PC-9 (cell line): ENCODE measurements around the gene CLDN22. TPM values are rescaled to one million over a fixed set of nuclear protein-coding genes. Genes with fewer than 3 reads are reported as not detected.

Experiments
- BruUV-seq: library from RNA; stranded (reverse); fragments of 400-500 nt; replicated peaks from 2 replicates; lab custom pipeline; 2021; lab: Mats Ljungman, UMichigan
- CTCF ChIA-PET: fragments of 300-600 bp; sonication (Branson Sonifier 250); formaldehyde crosslinking; loops from one replicate; lab custom pipeline; 2022; ENCODE audit warnings: antibody characterized with exemption; lab: Charles Lee
- POLR2A ChIA-PET: fragments of 300-600 bp; sonication (Branson Sonifier 250); formaldehyde crosslinking; loops from one replicate; lab custom pipeline; 2022; ENCODE audit warnings: antibody characterized with exemption; ENCODE audit not compliant: unreplicated experiment; lab: Charles Lee
- DNase-seq, 2 experiments: peaks; one replicate each; pipeline versions ENCODE4 v3.0.0 to v3.0.0-alpha.2; 2015 to 2022; ENCODE audit warnings: mixed read lengths in 1 of 2
- H2AFZ ChIP-seq: fragments of 200-600 bp; sonication (generic); 2 replicates; pipeline ENCODE4 v1.8.1; 2017; ENCODE audit warnings: antibody characterized with exemption
- H3F3A ChIP-seq: fragments of 200-600 bp; sonication (generic); 2 replicates; pipeline ENCODE4 v1.8.1; 2017; ENCODE audit warnings: antibody characterized with exemption, mild to moderate bottlenecking, low read depth; ENCODE audit not compliant: insufficient read depth
- H3K27ac ChIP-seq: fragments of 200-600 bp; sonication (generic); 2 replicates; pipeline ENCODE4 v1.6.1; 2016; ENCODE audit warnings: mixed run types
- H3K27me3 ChIP-seq: fragments of 200-600 bp; sonication (generic); 2 replicates; pipeline ENCODE4 v1.6.1; 2016; ENCODE audit warnings: low read depth, mixed run types; ENCODE audit not compliant: insufficient read depth
- H3K36me3 ChIP-seq: fragments of 200-600 bp; sonication (generic); 2 replicates; pipeline ENCODE4 v1.6.1; 2016; ENCODE audit warnings: low read depth, mixed run types
- H3K4me1 ChIP-seq: fragments of 200-600 bp; sonication (generic); replicated peaks from 2 replicates; pipeline ENCODE4 v1.6.1; 2016; ENCODE audit warnings: mixed run types; ENCODE audit not compliant: insufficient read depth
- H3K4me2 ChIP-seq: fragments of 200-600 bp; sonication (generic); 2 replicates; pipeline ENCODE4 v1.6.1; 2017; ENCODE audit warnings: mixed run types
- H3K4me3 ChIP-seq: fragments of 200-600 bp; sonication (generic); 2 replicates; pipeline ENCODE4 v1.6.1; 2016; ENCODE audit warnings: mixed run types
- H3K79me2 ChIP-seq: fragments of 200-600 bp; sonication (generic); 2 replicates; pipeline ENCODE4 v1.6.1; 2017; ENCODE audit warnings: low read depth, mixed run types
- H3K9me2 ChIP-seq: fragments of 200-600 bp; sonication (generic); 2 replicates; pipeline ENCODE4 v1.8.1; 2017; ENCODE audit warnings: mild to moderate bottlenecking; ENCODE audit not compliant: insufficient read depth
- H3K9me3 ChIP-seq: fragments of 200-600 bp; sonication (generic); 2 replicates; pipeline ENCODE4 v1.8.1; 2016; ENCODE audit warnings: low read depth; ENCODE audit not compliant: insufficient read depth
- H4K20me1 ChIP-seq: fragments of 200-600 bp; sonication (generic); 2 replicates; pipeline ENCODE4 v1.8.1; 2017; ENCODE audit not compliant: insufficient read depth
- EZH2 ChIP-seq: fragments of 200-600 bp; sonication (generic); IDR thresholded peaks from 2 replicates; pipeline ENCODE4 v1.8.0; 2017; ENCODE audit warnings: antibody characterized with exemption, low read depth
- intact Hi-C: fragments of 100-400 bp; cut with micrococcal nuclease; formaldehyde crosslinking; loops from one replicate; pipeline ENCODE4 v1.10.0; 2022; ENCODE audit not compliant: unreplicated experiment
- total RNA-seq: library from RNA; stranded (reverse); gene quantifications from 2 replicates; pipeline ENCODE4 v1.2.3, GENCODE V29; 2021
- TF ChIP-seq, protein P1 (sequence below): fragments of 200-600 bp; sonication (generic); conservative IDR thresholded peaks from 2 replicates; pipeline ENCODE4 v1.6.1; 2017; ENCODE audit warnings: mixed run types, antibody characterized with exemption, mild to moderate bottlenecking, moderate library complexity

The CLDN22 gene
- total RNA-seq, 1 experiment from 2014 or later: not detected

DNA sequence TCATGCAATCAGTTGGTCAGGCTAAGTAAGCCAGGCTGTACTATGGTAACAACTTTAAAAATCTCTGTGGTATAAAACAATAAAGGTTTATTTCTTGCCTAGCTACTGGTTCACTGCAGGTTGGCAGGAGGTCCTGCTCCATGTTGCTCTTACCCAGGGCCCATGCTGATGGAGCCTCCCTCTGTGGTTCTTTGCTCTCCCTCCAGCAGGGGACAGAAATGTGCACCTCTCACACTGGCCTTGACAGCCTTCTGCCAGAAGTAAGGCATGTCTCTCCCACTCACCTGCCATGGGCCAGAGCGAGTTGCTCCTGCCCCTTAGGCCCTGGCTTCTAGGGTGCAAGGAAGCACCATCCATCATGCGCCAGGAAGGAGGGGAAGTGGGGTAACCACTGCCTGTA is 31.1 kb downstream of the CLDN22 start:
- H3K9me3 ChIP-seq: no peaks in the 10 kb centered on the region
- no peak overlapping the region for H3K4me3 ChIP-seq
- no peaks in the 10 kb centered on the region for H4K20me1 ChIP-seq
- H3K27ac ChIP-seq: no peak overlapping the region
- ChIA-PET CTCF (no interaction called here), POLR2A (no interaction called here)
- no peaks in the 10 kb centered on the region for H3K4me1 ChIP-seq
- TF ChIP-seq, protein P1, sequence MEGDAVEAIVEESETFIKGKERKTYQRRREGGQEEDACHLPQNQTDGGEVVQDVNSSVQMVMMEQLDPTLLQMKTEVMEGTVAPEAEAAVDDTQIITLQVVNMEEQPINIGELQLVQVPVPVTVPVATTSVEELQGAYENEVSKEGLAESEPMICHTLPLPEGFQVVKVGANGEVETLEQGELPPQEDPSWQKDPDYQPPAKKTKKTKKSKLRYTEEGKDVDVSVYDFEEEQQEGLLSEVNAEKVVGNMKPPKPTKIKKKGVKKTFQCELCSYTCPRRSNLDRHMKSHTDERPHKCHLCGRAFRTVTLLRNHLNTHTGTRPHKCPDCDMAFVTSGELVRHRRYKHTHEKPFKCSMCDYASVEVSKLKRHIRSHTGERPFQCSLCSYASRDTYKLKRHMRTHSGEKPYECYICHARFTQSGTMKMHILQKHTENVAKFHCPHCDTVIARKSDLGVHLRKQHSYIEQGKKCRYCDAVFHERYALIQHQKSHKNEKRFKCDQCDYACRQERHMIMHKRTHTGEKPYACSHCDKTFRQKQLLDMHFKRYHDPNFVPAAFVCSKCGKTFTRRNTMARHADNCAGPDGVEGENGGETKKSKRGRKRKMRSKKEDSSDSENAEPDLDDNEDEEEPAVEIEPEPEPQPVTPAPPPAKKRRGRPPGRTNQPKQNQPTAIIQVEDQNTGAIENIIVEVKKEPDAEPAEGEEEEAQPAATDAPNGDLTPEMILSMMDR: no peak
- TF ChIP-seq EZH2: no peak
- intact Hi-C loops: no loop called here
- H3K9me2 ChIP-seq: no peaks in the 10 kb centered on the region
- no peak for DNase-seq
- H3K79me2 ChIP-seq: no peaks in the 10 kb centered on the region
- BruUV-seq: no TSS peak
- H3K36me3 ChIP-seq: no peaks in the 10 kb centered on the region
- H3K4me2 ChIP-seq: no peak overlapping the region
- no peak overlapping the region for H2AFZ ChIP-seq
- H3K27me3 ChIP-seq: no peaks in the 10 kb centered on the region
- no peaks in the 10 kb centered on the region for H3F3A ChIP-seq

DNA sequence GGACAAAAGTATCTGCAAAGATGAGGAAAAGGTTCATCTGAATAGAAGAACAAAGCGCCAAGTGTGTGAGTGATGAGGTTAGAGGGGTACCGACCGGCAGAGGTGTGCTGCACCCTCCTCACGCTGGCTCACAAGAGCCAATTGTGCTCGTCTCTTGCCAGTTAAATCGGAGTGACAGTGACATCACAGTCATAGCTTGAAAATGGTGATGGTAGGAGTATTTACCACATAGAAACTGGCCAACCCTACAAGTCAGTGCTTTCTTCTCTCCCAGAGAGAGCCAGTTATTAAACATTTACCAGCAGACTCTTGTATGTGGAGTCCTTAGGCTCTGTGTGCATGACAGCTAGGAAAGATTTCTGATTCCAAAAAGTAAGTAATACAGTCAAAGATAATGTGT is 32.4 kb downstream of the CLDN22 start:
- Histone ChIP-seq H4K20me1 (no peaks in the 10 kb centered on the region), H3K4me1 (no peaks in the 10 kb centered on the region), H3K9me2 (no peaks in the 10 kb centered on the region), H3K27me3 (no peaks in the 10 kb centered on the region), H3K36me3 (no peaks in the 10 kb centered on the region), H2AFZ (no peak overlapping the region), H3K27ac (no peak overlapping the region), H3K9me3 (no peaks in the 10 kb centered on the region), H3F3A (no peaks in the 10 kb centered on the region), H3K4me3 (no peak overlapping the region), H3K79me2 (no peaks in the 10 kb centered on the region), H3K4me2 (no peak overlapping the region)
- intact Hi-C loops: no loop called here
- CTCF ChIA-PET: no interaction called here
- BruUV-seq: no TSS peak
- POLR2A ChIA-PET: no interaction called here
- TF ChIP-seq EZH2: no peak
- TF ChIP-seq, protein P1: no peak
- DNase-seq: no peak

- H3K4me2 ChIP-seq: no peak overlapping the region
Observed at GRCh38 chr4:183287309-183287659, 32.8 kb downstream of the CLDN22 start.

More at GRCh38 chr4:183287309-183287659, 32.8 kb downstream of the CLDN22 start:
- Histone ChIP-seq H3K27ac (no peak overlapping the region), H3K9me3 (no peaks in the 10 kb centered on the region), H4K20me1 (no peaks in the 10 kb centered on the region), H3F3A (no peaks in the 10 kb centered on the region), H3K27me3 (no peaks in the 10 kb centered on the region), H3K36me3 (no peaks in the 10 kb centered on the region), H3K79me2 (no peaks in the 10 kb centered on the region), H3K4me1 (no peaks in the 10 kb centered on the region), H2AFZ (no peak overlapping the region), H3K4me3 (no peak overlapping the region), H3K9me2 (no peaks in the 10 kb centered on the region)
- ChIA-PET POLR2A (no interaction called here), CTCF (no interaction called here)
- BruUV-seq: no TSS peak
- no peak for TF ChIP-seq EZH2
- TF ChIP-seq, protein P1: no peak
- DNase-seq: no peak
- intact Hi-C loops: no loop called here
